Measurements from ENCODE around the gene RBBP4.

The RBBP4 gene

DNA sequence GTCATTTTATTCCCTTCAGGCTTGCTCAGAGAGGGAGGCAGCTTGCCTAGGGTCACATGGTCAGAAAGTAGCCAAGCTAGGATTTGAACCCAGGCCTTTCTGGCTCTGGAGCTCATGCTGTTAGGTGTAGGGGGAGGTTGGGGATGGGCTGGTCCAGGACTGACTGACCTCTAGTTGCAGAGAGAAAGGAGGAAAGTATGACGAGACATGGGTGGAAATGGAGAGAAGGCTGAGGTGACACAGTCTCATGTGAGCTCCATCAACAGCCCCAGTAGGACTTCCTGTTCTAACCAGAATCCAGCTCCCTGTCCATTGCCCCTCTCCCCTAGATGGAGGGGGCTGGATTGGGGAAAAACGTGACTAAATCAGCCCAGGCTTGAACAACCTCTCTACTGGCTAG is 67.0 kb downstream of the RBBP4 start:
- TF ChIP-seq, protein P1, sequence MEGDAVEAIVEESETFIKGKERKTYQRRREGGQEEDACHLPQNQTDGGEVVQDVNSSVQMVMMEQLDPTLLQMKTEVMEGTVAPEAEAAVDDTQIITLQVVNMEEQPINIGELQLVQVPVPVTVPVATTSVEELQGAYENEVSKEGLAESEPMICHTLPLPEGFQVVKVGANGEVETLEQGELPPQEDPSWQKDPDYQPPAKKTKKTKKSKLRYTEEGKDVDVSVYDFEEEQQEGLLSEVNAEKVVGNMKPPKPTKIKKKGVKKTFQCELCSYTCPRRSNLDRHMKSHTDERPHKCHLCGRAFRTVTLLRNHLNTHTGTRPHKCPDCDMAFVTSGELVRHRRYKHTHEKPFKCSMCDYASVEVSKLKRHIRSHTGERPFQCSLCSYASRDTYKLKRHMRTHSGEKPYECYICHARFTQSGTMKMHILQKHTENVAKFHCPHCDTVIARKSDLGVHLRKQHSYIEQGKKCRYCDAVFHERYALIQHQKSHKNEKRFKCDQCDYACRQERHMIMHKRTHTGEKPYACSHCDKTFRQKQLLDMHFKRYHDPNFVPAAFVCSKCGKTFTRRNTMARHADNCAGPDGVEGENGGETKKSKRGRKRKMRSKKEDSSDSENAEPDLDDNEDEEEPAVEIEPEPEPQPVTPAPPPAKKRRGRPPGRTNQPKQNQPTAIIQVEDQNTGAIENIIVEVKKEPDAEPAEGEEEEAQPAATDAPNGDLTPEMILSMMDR (IDR thresholded peaks at IDR 0.05; ENCODE audit: low read depth, low read length): no peak
- no peak overlapping the region for H3K4me3 ChIP-seq (ENCODE audit: low read depth, low read length)
- in situ Hi-C loops (cut with HindIII; ENCODE audit: low sequenced_read_pairs): no loop called here

DNA sequence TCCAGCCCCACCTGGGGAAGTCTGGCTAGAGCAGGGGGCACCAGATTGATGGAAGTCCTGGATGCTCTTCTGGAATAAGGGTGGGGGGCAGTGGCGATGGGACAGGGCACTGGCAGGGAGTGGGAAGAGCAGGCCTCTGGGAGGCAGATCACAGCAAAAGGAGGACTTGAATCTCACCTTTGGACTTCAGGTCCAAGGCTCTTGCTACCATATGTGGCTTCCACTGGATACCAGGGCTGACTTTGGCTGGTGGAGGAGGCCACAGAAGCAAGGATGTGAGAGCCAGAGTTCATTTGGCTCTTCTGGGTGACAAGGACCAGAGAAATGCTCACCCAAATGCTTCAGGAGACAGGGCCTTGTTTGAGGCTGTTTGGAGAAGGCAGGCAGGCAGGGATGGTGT is 67.5 kb downstream of the RBBP4 start:
- in situ Hi-C loops (cut with HindIII; ENCODE audit: low sequenced_read_pairs): no loop called here
- DNase-seq (ENCODE audit: low read depth, low spot score): no peak
- H3K4me3 ChIP-seq (ENCODE audit: low read depth, low read length): no peak overlapping the region
- TF ChIP-seq, protein P1 (IDR thresholded peaks at IDR 0.05; ENCODE audit: low read depth, low read length): no peak

More for the DNA sequence above, 67.0 kb downstream of the RBBP4 start:
- DNase-seq (ENCODE audit: low read depth, low spot score): no peak

DNA sequence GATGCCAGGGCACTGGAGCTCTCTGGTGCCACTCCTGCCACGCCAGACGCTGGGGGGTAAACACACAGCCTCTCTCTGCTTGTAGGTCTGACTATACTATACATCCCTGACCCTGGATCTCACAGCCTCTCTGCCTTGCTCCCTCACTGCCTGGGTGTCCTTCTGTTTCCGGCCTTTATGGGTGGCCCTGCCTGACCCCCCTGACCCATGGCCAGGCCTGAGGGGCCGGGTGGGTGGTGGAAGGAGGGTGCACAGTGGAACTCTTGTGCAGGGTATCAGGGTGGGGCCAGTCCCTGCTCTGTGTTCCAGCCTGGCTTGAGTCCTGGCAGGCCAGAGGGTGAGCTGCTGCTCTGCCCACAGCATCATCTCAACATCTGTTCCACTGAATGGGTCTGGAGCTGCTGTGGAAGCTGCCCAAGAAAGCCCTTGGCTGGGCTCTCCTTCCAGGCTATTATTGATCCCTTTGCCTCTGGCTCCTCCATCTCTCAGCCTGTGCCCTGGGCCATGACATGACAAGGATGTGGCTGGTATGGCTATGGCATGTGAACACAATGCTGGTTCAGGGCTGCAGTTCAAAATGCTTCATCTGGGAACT is 68.8 kb downstream of the RBBP4 start:
- no peak overlapping the region for H3K4me3 ChIP-seq (ENCODE audit: low read depth, low read length)
- in situ Hi-C loops (cut with HindIII; ENCODE audit: low sequenced_read_pairs): no loop called here
- TF ChIP-seq, protein P1 (IDR thresholded peaks at IDR 0.05; ENCODE audit: low read depth, low read length): no peak
- no peak for DNase-seq (ENCODE audit: low read depth, low spot score)

DNA sequence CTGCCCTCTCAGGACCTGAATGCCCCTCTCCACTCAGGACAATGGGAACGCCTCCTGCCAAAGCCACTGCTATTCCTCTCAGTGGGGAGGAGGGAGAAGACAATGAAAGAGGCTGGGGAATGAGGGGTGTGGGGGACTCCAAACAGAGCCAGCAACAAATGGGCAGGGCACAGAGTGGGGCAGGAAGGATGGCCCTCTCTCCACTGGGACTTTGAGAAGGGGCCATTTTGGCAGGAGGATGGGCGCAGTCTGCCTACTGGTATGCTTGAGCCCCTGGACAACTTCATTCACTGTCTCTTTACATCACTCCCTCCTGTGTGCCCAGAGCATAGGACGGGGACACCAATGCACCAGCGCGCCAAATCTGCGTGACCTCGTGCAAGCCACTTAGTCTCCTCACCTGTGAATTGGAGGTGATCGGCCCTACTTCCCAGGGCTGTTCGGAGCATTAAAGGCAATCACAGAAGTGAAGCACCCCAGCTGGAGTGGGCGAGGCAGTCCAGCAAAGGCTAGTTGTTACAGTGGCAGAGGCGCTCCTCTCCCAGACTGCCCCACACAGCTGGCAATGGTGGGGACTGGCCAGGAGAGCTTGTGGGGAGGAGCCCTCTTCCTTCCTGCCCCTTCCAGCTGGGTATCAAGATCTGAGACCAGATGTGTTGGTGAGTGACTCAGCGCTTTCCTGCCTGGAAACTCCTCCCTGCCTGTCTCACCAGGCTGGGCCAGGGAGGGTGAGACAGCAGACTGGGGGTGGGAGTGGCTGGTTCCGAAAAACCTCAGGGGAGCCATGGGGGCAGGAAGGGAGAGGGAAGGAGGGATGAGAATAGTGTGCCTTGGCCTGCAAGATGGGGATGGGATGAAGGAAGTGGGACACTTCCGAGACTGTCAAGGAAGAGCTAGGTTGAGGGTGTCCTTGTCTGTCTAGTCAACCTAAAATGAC is 73.9 kb downstream of the RBBP4 start:
- H3K4me3 ChIP-seq (ENCODE audit: low read depth, low read length): no peak overlapping the region
- TF ChIP-seq, protein P1 (IDR thresholded peaks at IDR 0.05; ENCODE audit: low read depth, low read length): no peak
- in situ Hi-C loops (cut with HindIII; ENCODE audit: low sequenced_read_pairs): no loop called here
- peak; percentile 88 for DNase-seq (ENCODE audit: low read depth, low spot score)

DNA sequence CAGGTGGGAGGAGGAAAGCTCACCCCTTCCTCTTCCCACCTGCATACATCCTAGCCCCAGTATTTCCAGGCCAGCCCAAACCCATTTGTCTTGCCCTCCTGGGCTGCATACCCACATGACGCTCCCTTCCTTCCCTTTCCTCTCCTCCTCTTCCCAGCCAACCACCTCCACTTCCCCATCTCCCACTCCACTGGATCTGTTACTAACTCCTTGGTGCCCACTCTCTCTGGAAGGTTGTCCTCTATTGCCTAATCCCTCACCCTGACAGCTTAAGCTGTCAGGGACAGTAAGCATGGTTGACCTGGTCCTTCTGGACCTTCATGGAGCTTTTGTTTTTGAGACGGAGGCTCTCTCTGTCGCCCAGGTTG is 74.6 kb downstream of the RBBP4 start:
- no peak for DNase-seq (ENCODE audit: low read depth, low spot score)
- TF ChIP-seq, protein P1 (IDR thresholded peaks at IDR 0.05; ENCODE audit: low read depth, low read length): no peak
- in situ Hi-C loops (cut with HindIII; ENCODE audit: low sequenced_read_pairs): no loop called here
- H3K4me3 ChIP-seq (ENCODE audit: low read depth, low read length): no peak overlapping the region

DNA sequence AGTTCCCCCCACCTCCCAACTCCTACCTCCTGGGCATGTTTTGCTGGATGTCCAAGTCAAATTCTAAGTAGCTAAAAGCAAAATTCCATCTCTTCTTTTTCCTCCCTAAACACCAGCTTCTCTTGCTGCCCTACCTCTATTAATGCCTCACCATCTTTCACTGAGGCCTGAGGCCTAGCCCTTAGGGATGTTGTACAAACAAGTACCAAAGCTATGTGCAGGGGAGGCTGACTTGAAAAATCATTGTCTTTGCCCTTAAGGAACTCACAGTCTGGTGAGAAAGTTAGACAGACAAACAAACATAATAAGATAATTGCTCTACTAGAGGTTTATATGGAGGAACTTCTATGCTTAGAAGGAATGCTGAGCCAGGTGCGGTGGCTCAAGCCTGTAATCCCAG is 76.9 kb downstream of the RBBP4 start:
- in situ Hi-C loops (cut with HindIII; ENCODE audit: low sequenced_read_pairs): no loop called here
- TF ChIP-seq, protein P1 (IDR thresholded peaks at IDR 0.05; ENCODE audit: low read depth, low read length): no peak

More for the DNA sequence above, 76.9 kb downstream of the RBBP4 start:
- no peak overlapping the region for H3K4me3 ChIP-seq (ENCODE audit: low read depth, low read length)
- DNase-seq (ENCODE audit: low read depth, low spot score): no peak
